Heart right ventricle (tissue), 16 donors: ENCODE measurements around the gene EFCAB7. TPM values are rescaled to one million over a fixed set of nuclear protein-coding genes. Genes with fewer than 3 reads are reported as not detected.

Experiments used
- ATAC-seq, 8 donors: fragments of 200-7000 bp; cut with Tn5 transposase; one replicate each; pipeline ENCODE4 v1.9.1; 2020; ENCODE audit warnings: mild to moderate bottlenecking in 8 of 8, moderate library complexity in 8 of 8, moderate number of reproducible peaks in 1 of 8
- DNase-seq, 2 donors: peaks; one replicate each; pipeline ENCODE4 v3.0.0-alpha.2; 2020
- H3K27ac ChIP-seq, 10 donors: fragments of 200-600 bp; sonication (generic) in 2 of 10; one replicate each; pipeline versions ENCODE4 v1.5.0 to v1.8.0; 2020 to 2022; ENCODE audit warnings: mild to moderate bottlenecking in 3 of 10
- H3K27me3 ChIP-seq, 7 donors: fragments of 200-600 bp; one replicate each; pipeline ENCODE4 v1.8.0; 2021 to 2022; ENCODE audit warnings: mild to moderate bottlenecking in 2 of 7
- H3K36me3 ChIP-seq, 9 donors: fragments of 200-600 bp; sonication (generic) in 1 of 9; one replicate each; pipeline versions ENCODE4 v1.5.0 to v1.8.0; 2020 to 2022; ENCODE audit warnings: mild to moderate bottlenecking in 2 of 9
- H3K4me1 ChIP-seq, 9 donors: fragments of 200-600 bp; sonication (generic) in 1 of 9; one replicate each; pipeline versions ENCODE4 v1.5.0 to v1.8.0; 2020 to 2022; ENCODE audit warnings: mild to moderate bottlenecking in 4 of 9
- H3K4me3 ChIP-seq, 10 donors: fragments of 200-600 bp; sonication (generic) in 2 of 10; one replicate each; pipeline versions ENCODE4 v1.5.0 to v1.8.0; 2020 to 2022; ENCODE audit warnings: mild to moderate bottlenecking in 7 of 10, moderate library complexity in 2 of 10
- H3K9me3 ChIP-seq, 11 donors: fragments of 200-600 bp in 10 of 11; sonication (generic) in 2 of 11; one replicate each; pipeline versions ENCODE4 v1.5.0 to v1.8.0; 2013 to 2022; ENCODE audit warnings: mild to moderate bottlenecking in 2 of 11, control low read depth in 1 of 11, moderate library complexity in 1 of 11
- CTCF ChIP-seq, 9 donors: fragments of 200-600 bp; sonication (generic) in 2 of 9; IDR thresholded peaks; one replicate each; pipeline versions ENCODE4 v1.5.0 to v1.8.0; 2021 to 2022; ENCODE audit warnings: antibody characterized with exemption in 9 of 9, mild to moderate bottlenecking in 5 of 9, moderate library complexity in 1 of 9
- WGBS, 2 donors: extraction: QIAGEN DNeasy Blood & Tissue Kit; methylation state at CpG; one replicate each; pipeline ENCODE4 v1.1.7; 2013; ENCODE audit warnings: inconsistent platforms in 1 of 2; 5-methylcytosine and 5-hydroxymethylcytosine counted together
- intact Hi-C, 10 donors: fragments of 100-400 bp; cut with DNase I; formaldehyde crosslinking; loops; one replicate each; pipeline versions ENCODE4 v1.11.1 to v1.14.2; 2022
- polyA plus RNA-seq, 2 donors: library from polyadenylated mRNA; stranded (reverse); fragments of 200-250 nt; gene quantifications; one replicate each; pipeline ENCODE4 v1.2.3, GENCODE V29; 2013
- total RNA-seq, 10 donors: library from RNA; stranded (reverse); fragmentation: NEBNext Ultra II Directional in 3 of 10; extraction: Animal tissue kit (Norgen Biotek cat#: 25700) in 3 of 10; gene quantifications; one replicate each; pipeline versions ENCODE4 v1.2.1 to v1.2.4, GENCODE V29; 2021 to 2023
- donor health status: Arrhythmogenic right ventricular cardiomyopathy.
- donor health status: ischemic (EF 13 %, LVEDD 7.1; RV severe dilation, severe dysfunction).
- donor health status: healthy with polysubstance abuse.
- donor health status: DM: no; HTN: yes; CAD: no.
- donor health status: DM: no; HTN: no; CAD: no.
- donor health status: ischemic (EF 25% LVEDD 6.9; RV normal size, moderate dysfunction).
- donor health status: ischemic (EF 25% LVEDD 5.7; RV mildly dilated, moderate dysfunction).
- donor health status: healthy.
- donor health status: DM: yes; HTN: yes; CAD: no.
- donor health status: Ischemic cardiomyopathy.
- donor health status: ischemic (EF 35%, LVEDD 5.7; RV mildly dilated, moderate dysfunction).
- donor health status: nonischemic (EF 11% LVEDD 7.7; RV severe dilation, severe dysfunction).
- donor health status: DM: yes; HTN: yes; CAD: no.
- donor health status: PGD.
- donor health status: ischemic (EF 29% LVEDD 5.4; RV normal size, mild dysfunction).
- donor health status: nonischemic (EF 23%, LVEDD 6.1; RV moderate dilation, normal function).

Gene EFCAB7
- total and polyA plus RNA-seq, 12 donors: 2.3 to 10.7 (median 8.1) TPM

- peak overlapping the region in 6 of 10 donors; percentile 13 to 57 (median 34) for H3K27ac ChIP-seq
- H3K9me3 ChIP-seq: no peaks in the 10 kb centered on the region
- DNase-seq: no peak
- 95% methylated on average over 5 of the region's 5 CpGs for WGBS, 2 donors
- intact Hi-C loops: loop anchor here in 1 of 10 donors (5.0 kb wide), 1 partner anchor 612 kb away; no protein-coding TSS in a partner anchor
- TF ChIP-seq CTCF (IDR thresholded peaks at IDR 0.05): no peak
- H3K4me3 ChIP-seq: no peak overlapping the region
- ATAC-seq: no peak
- H3K36me3 ChIP-seq: no peaks in the 10 kb centered on the region
- peaks cover 0 to 56% (median 36%) of the 10 kb centered on the region in 9 donors for H3K4me1 ChIP-seq
- no peaks in the 10 kb centered on the region for H3K27me3 ChIP-seq
Measured at GRCh38 chr1:63620671-63621070, 97.3 kb downstream of the EFCAB7 start.

GRCh38 chr1:63621075-63621474 is 97.8 kb downstream of the EFCAB7 start:
- WGBS, 2 donors: 55% methylated on average over 3 of the region's 3 CpGs
- Histone ChIP-seq H3K9me3 (no peaks in the 10 kb centered on the region), H3K4me1 (peaks cover 0 to 57% (median 37%) of the 10 kb centered on the region in 9 donors), H3K27ac (peak overlapping the region in 7 of 10 donors; percentile 15 to 57 (median 34)), H3K4me3 (no peak overlapping the region), H3K36me3 (no peaks in the 10 kb centered on the region), H3K27me3 (no peaks in the 10 kb centered on the region)
- TF ChIP-seq CTCF (IDR thresholded peaks at IDR 0.05): no peak
- DNase-seq (peak; percentile 14 to 23), ATAC-seq (peak in 5 of 8 donors; percentile 24 to 64 (median 59))
- intact Hi-C loops: loop anchor here in 1 of 10 donors (5.0 kb wide), 1 partner anchor 611 kb away; no protein-coding TSS in a partner anchor

GRCh38 chr1:63621698-63622097 is 98.4 kb downstream of the EFCAB7 start:
- H3K9me3 ChIP-seq: no peaks in the 10 kb centered on the region
- no peak for TF ChIP-seq CTCF (IDR thresholded peaks at IDR 0.05)
- H3K27ac ChIP-seq: peak overlapping the region in 7 of 10 donors; percentile 11 to 57 (median 34)
- ATAC-seq (peak; percentile 42 to 85 (median 65)), DNase-seq (peak; percentile 16 to 27)
- 51 to 60% methylated on average over 6 of the region's 6 CpGs for WGBS, 2 donors
- no peaks in the 10 kb centered on the region for H3K27me3 ChIP-seq
- H3K4me3 ChIP-seq: no peak overlapping the region
- intact Hi-C loops: loop anchor here in 1 of 10 donors (5.0 kb wide), 1 partner anchor 611 kb away; no protein-coding TSS in a partner anchor
- H3K36me3 ChIP-seq: no peaks in the 10 kb centered on the region
- H3K4me1 ChIP-seq: peaks cover 0 to 57% (median 39%) of the 10 kb centered on the region in 9 donors

Other genes starting within 250 kb of the EFCAB7 start
- gene FOXD3, start 201.0 kb upstream of the EFCAB7 start, total RNA-seq: under 1 TPM in 5 of 10 donors, not detected in 5; 0.12 to 0.66 (median 0.33) TPM
- under 1 TPM; 0.14 to 0.22 TPM for gene FOXD3, start 201.0 kb upstream of the EFCAB7 start, polyA plus RNA-seq
- gene ALG6, start 155.9 kb upstream of the EFCAB7 start, total RNA-seq: 1 to 10 TPM; 3.3 to 5.8 (median 3.9) TPM
- gene ALG6, start 155.9 kb upstream of the EFCAB7 start, polyA plus RNA-seq: 10 to 100 TPM in 1 of 2 donors, 1 to 10 TPM in 1; 5.2 to 20.8 TPM
- gene ITGB3BP, start 300 bp upstream of the EFCAB7 start, total RNA-seq: 10 to 100 TPM in 2 of 10 donors, 1 to 10 TPM in 8; 4.3 to 14.7 (median 7.4) TPM
- 10 to 100 TPM in 1 of 2 donors, 1 to 10 TPM in 1; 5.8 to 12.9 TPM for gene ITGB3BP, start 300 bp upstream of the EFCAB7 start, polyA plus RNA-seq
- gene PGM1, start 69.9 kb downstream of the EFCAB7 start, total RNA-seq: 100 to 1,000 TPM; 223 to 363 (median 270) TPM
- 10 to 100 TPM; 20.4 to 86.1 TPM for gene PGM1, start 69.9 kb downstream of the EFCAB7 start, polyA plus RNA-seq